PC-3 (cell line): ENCODE results near the gene ERICH3.

Experiments
- EZH2 ChIP-seq: fragments of 300-600 bp; sonication (generic); IDR thresholded peaks from one replicate; pipeline ENCODE4 v1.6.1; 2017; ENCODE audit warnings: antibody characterized with exemption, mild to moderate bottlenecking, low read length; ENCODE audit not compliant: unreplicated experiment
- TF ChIP-seq, protein P1 (sequence below): fragments of 300-600 bp; sonication (generic); conservative IDR thresholded peaks from 2 replicates; pipeline ENCODE4 v1.5.1; 2017; ENCODE audit warnings: antibody characterized with exemption, low read depth, mild to moderate bottlenecking, low read length

DNA sequence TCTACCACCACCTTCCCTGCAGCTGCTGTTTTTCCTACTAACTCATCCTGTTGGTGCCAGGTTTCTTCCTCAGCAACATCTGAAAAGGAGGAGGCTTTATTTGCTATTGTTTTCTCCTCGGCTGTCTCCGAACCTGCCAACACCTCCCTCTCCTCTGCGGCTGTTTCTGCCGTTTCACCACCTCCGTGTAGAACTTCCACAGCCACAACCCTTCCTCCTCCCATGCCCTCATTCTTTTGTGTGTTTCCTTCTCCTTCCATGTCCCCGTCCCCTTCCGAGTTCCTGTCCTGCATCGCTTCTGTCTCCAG, 102.1 kb downstream of the ERICH3 start:
- TF ChIP-seq, protein P1, sequence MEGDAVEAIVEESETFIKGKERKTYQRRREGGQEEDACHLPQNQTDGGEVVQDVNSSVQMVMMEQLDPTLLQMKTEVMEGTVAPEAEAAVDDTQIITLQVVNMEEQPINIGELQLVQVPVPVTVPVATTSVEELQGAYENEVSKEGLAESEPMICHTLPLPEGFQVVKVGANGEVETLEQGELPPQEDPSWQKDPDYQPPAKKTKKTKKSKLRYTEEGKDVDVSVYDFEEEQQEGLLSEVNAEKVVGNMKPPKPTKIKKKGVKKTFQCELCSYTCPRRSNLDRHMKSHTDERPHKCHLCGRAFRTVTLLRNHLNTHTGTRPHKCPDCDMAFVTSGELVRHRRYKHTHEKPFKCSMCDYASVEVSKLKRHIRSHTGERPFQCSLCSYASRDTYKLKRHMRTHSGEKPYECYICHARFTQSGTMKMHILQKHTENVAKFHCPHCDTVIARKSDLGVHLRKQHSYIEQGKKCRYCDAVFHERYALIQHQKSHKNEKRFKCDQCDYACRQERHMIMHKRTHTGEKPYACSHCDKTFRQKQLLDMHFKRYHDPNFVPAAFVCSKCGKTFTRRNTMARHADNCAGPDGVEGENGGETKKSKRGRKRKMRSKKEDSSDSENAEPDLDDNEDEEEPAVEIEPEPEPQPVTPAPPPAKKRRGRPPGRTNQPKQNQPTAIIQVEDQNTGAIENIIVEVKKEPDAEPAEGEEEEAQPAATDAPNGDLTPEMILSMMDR, result no peak
- no peak for TF ChIP-seq EZH2
